ENCODE data around the gene ZRANB1. TPM values are rescaled to one million over a fixed set of nuclear protein-coding genes. Genes with fewer than 3 reads are reported as not detected.
A peak's percentile ranks its signal among the peaks of the same experiment; 100 is the strongest.

The ZRANB1 gene
- total and polyA plus RNA-seq, 2 of the 13 experiments (the other 11 are each of a cell fraction or from before 2014, with no cell fraction given), result 10.3 to 19.6 TPM

- Histone ChIP-seq H3K4me2 (ENCODE audit: low read depth, low read length) (no peak overlapping the region), H3K4me1 (ENCODE audit: insufficient read depth, low read length) (peaks cover 7% of the 10 kb centered on the region; the same call in 1 of the 2 replicates), H3K9ac (ENCODE audit: insufficient read depth, low read depth, low read length) (no peak overlapping the region), H3K4me3 (replicated peaks in 1 of 3; ENCODE audit: insufficient read depth in 1 of 3, low read depth in 2 of 3, low read length in 3 of 3) (no peak overlapping the region), H3K36me3 (replicated peaks in 1 of 2; ENCODE audit: control insufficient read depth in 1 of 2, insufficient read depth in 2 of 2, low read length in 2 of 2) (peaks cover 2 to 3% of the 10 kb centered on the region in 2 experiments; a peak in 2 of 5 replicates), H3K27me3 (ENCODE audit: control insufficient read depth in 1 of 2, insufficient read depth in 2 of 2, low read length in 2 of 2) (peaks cover 0 to 3% of the 10 kb centered on the region in 2 experiments; a peak in 1 of 5 replicates), H2AFZ (ENCODE audit: low read length) (no peak overlapping the region), H3K9me3 (ENCODE audit: low read length) (no peaks in the 10 kb centered on the region), H4K20me1 (ENCODE audit: insufficient read depth, low read length) (no peaks in the 10 kb centered on the region; the same call in 1 of the 2 replicates), H3K27ac (ENCODE audit: extremely low read length, insufficient read depth, low read length) (no peak overlapping the region), H3K79me2 (ENCODE audit: insufficient read depth, low read length) (no peaks in the 10 kb centered on the region)
- no TSS peak for BruUV-seq (replicated peaks)
- POLR2A ChIA-PET, result no interaction called here
- FAIRE-seq (no peak), DNase-seq (ENCODE audit: low spot score) (no peak), ATAC-seq (no peak)
- CTCF ChIA-PET (ENCODE audit: low intra/inter-chr PET ratio, low total read pairs), result no interaction called here
- intact Hi-C loops (cut with micrococcal nuclease; ENCODE audit: unreplicated experiment), result no loop called here
- TF ChIP-seq GABPA (IDR thresholded peaks at IDR 0.05; ENCODE audit: low read depth, low read length), result no peak
- no peak for TF ChIP-seq GABPA (CRISPR knock-in tag; IDR thresholded peaks at IDR 0.05; ENCODE audit: low read depth)
- no peak for TF ChIP-seq ZNF441 (CRISPR knock-in tag; IDR thresholded peaks at IDR 0.05; ENCODE audit: borderline replicate concordance)
- TF ChIP-seq ZNF143 (CRISPR knock-in tag; IDR thresholded peaks at IDR 0.05), result no peak
- TF ChIP-seq KDM1A (CRISPR knock-in tag; IDR thresholded peaks at IDR 0.05), result no peak
- TF ChIP-seq ATF7-NPFF (CRISPR knock-in tag; IDR thresholded peaks at IDR 0.05; ENCODE audit: low read depth), result no peak
- WGBS (ENCODE audit: low lambda C conversion rate), result 92% methylated on average over 4 of the region's 4 CpGs
- in situ Hi-C loops (cut with HindIII; ENCODE audit: extremely low pct_ligation_motif_present, low pct_unique_long_range_greater_than_20kb), result no loop called here
Observed at GRCh38 chr10:124991835-124992234, 49.9 kb downstream of the ZRANB1 start.

GRCh38 chr10:124992462-124993344 is 50.8 kb downstream of the ZRANB1 start:
- Histone ChIP-seq H3K79me2 (ENCODE audit: insufficient read depth, low read length) (no peaks in the 10 kb centered on the region), H3K9ac (ENCODE audit: insufficient read depth, low read depth, low read length) (no peak overlapping the region), H3K27ac (ENCODE audit: extremely low read length, insufficient read depth, low read length) (no peak overlapping the region), H3K4me2 (ENCODE audit: low read depth, low read length) (no peak overlapping the region), H2AFZ (ENCODE audit: low read length) (no peak overlapping the region), H3K4me1 (ENCODE audit: insufficient read depth, low read length) (peaks cover 3% of the 10 kb centered on the region; the same call in 1 of the 2 replicates), H4K20me1 (ENCODE audit: insufficient read depth, low read length) (no peaks in the 10 kb centered on the region; the same call in 1 of the 2 replicates), H3K4me3 (replicated peaks in 1 of 3; ENCODE audit: insufficient read depth in 1 of 3, low read depth in 2 of 3, low read length in 3 of 3) (no peak overlapping the region), H3K9me3 (ENCODE audit: low read length) (no peaks in the 10 kb centered on the region), H3K27me3 (ENCODE audit: control insufficient read depth in 1 of 2, insufficient read depth in 2 of 2, low read length in 2 of 2) (peaks cover 1 to 10% of the 10 kb centered on the region in 2 experiments; a peak in 2 of 5 replicates), H3K36me3 (replicated peaks in 1 of 2; ENCODE audit: control insufficient read depth in 1 of 2, insufficient read depth in 2 of 2, low read length in 2 of 2) (peaks cover 0 to 2% of the 10 kb centered on the region in 2 experiments; a peak in 1 of 5 replicates)
- intact Hi-C loops (cut with micrococcal nuclease; ENCODE audit: unreplicated experiment) (no loop called here), in situ Hi-C loops (cut with HindIII; ENCODE audit: extremely low pct_ligation_motif_present, low pct_unique_long_range_greater_than_20kb) (no loop called here)
- FAIRE-seq, result peak; percentile 90
- ChIA-PET POLR2A (no interaction called here), CTCF (ENCODE audit: low intra/inter-chr PET ratio, low total read pairs) (no interaction called here)
- ATAC-seq, result peak; percentile 66
- 63% methylated on average over 19 of the region's 20 CpGs for WGBS (ENCODE audit: low lambda C conversion rate)
- peak; percentile 47 for DNase-seq (ENCODE audit: low spot score)
- no TSS peak for BruUV-seq (replicated peaks)
- TF ChIP-seq DPF2 (CRISPR knock-in tag; IDR thresholded peaks at IDR 0.05; ENCODE audit: borderline replicate concordance, low read depth) (no peak), CTCF (CRISPR knock-in tag; IDR thresholded peaks at IDR 0.05) (peak; percentile 70), YY1 (IDR thresholded peaks at IDR 0.05; ENCODE audit: insufficient read depth, insufficient replicate concordance, low read depth, low read length) (no peak), RAD21 (CRISPR knock-in tag; IDR thresholded peaks at IDR 0.05) (0 out of 2 replicates have a peak, but pooled peaks have one; percentile 19), ZBTB33 (CRISPR knock-in tag; IDR thresholded peaks at IDR 0.05) (peak; percentile 31; the same call in 1 of the 2 replicates)

All from HepG2 (cell line).